HCT116 (cell line): Measurements from ENCODE around the gene RNF208. TPM values are rescaled to one million over a fixed set of nuclear protein-coding genes. Genes with fewer than 3 reads are reported as not detected.

Experiments used
- ATAC-seq: fragments of 200-7000 bp; cut with Tn5 transposase; 2 replicates; pipeline ENCODE4 v1.9.1; 2020; ENCODE audit warnings: mild to moderate bottlenecking, moderate library complexity
- BruUV-seq: library from RNA; stranded (reverse); fragments of 400-500 nt; replicated peaks from 2 replicates; lab custom pipeline; 2021; lab: Mats Ljungman, UMichigan
- CTCF ChIA-PET: fragments of 300-600 bp; sonication (Branson Sonifier 250); formaldehyde crosslinking; loops from one replicate; lab custom pipeline; 2021; ENCODE audit warnings: antibody characterized with exemption; lab: Charles Lee
- POLR2A ChIA-PET: fragments of 300-600, 350-600 bp; sonication (Branson Sonifier 250); formaldehyde crosslinking; loops from one replicate; lab custom pipeline; 2021; ENCODE audit warnings: antibody characterized with exemption; lab: Charles Lee
- RAD21 ChIA-PET, 2 experiments: fragments of 300-600 bp; sonication (Branson Sonifier 250); formaldehyde crosslinking; loops; one replicate each; lab custom pipeline; 2023; ENCODE audit warnings: low total read pairs in 2 of 2; ENCODE audit not compliant: uncharacterized antibody in 2 of 2, unreplicated experiment in 2 of 2, low non-redundant PET in 1 of 2; lab: Charles Lee
- DNase-seq: peaks from one replicate; pipeline ENCODE4 v3.0.0-alpha.2; 2010; ENCODE audit warnings: low read depth, low spot score
- H2AFZ ChIP-seq: fragments of 200-600 bp; shearing (Covaris generic), sonication (generic); 2 replicates; pipeline ENCODE4 v1.6.1; 2017; ENCODE audit warnings: low read depth, mixed run types, mixed read lengths, antibody characterized with exemption, low read length; ENCODE audit not compliant: poor library complexity, severe bottlenecking
- H3K27ac ChIP-seq: 2 replicates; pipeline ENCODE4 v1.5.1; 2012; ENCODE audit warnings: low read depth, low read length
- H3K27me3 ChIP-seq: fragments of 200-600 bp; sonication (generic); 2 replicates; pipeline ENCODE4 v1.6.1; 2016; ENCODE audit warnings: mixed run types, low read length, mixed read lengths; ENCODE audit not compliant: insufficient read depth
- H3K36me3 ChIP-seq, 2 experiments: fragments of 200-500 bp in 1 of 2; fragments of 200-600 bp in 1 of 2; sonication (Bioruptor generic) in 1 of 2; sonication (generic) in 1 of 2; 2 replicates each; pipeline versions ENCODE4 v1.5.1 to v1.6.1; 2014 to 2016; ENCODE audit warnings: low read length in 2 of 2, inconsistent platforms in 1 of 2, mixed read lengths in 1 of 2, mixed run types in 1 of 2; ENCODE audit not compliant: insufficient read depth in 2 of 2, control insufficient read depth in 1 of 2
- H3K4me1 ChIP-seq, 2 experiments: fragments of 200-600 bp in 1 of 2; sonication (generic) in 1 of 2; 2 replicates each; pipeline versions ENCODE4 v1.5.1 to v1.6.1; 2012 to 2017; ENCODE audit warnings: low read length in 2 of 2, inconsistent platforms in 1 of 2, mild to moderate bottlenecking in 1 of 2, mixed read lengths in 1 of 2, mixed run types in 1 of 2, moderate library complexity in 1 of 2; ENCODE audit not compliant: insufficient read depth in 2 of 2, control insufficient read depth in 1 of 2
- H3K4me2 ChIP-seq: fragments of 200-600 bp; sonication (generic); 2 replicates; pipeline ENCODE4 v1.6.1; 2017; ENCODE audit warnings: mixed run types, low read length, mixed read lengths
- H3K4me3 ChIP-seq, 2 experiments: fragments of 200-600 bp in 1 of 2; sonication (generic) in 1 of 2; replicated peaks in 1 of 2; 2 replicates each; pipeline ENCODE4 v1.5.1; 2011 to 2016; ENCODE audit warnings: low read length in 2 of 2, control low read depth in 1 of 2, low read depth in 1 of 2, mild to moderate bottlenecking in 1 of 2, mixed read lengths in 1 of 2, mixed run types in 1 of 2
- H3K79me2 ChIP-seq: fragments of 200-600 bp; sonication (generic); 2 replicates; pipeline ENCODE4 v1.6.1; 2017; ENCODE audit warnings: mild to moderate bottlenecking, mixed run types, low read length, moderate library complexity, mixed read lengths; ENCODE audit not compliant: insufficient read depth
- H3K9ac ChIP-seq: fragments of 200-600 bp; sonication (generic); 2 replicates; pipeline ENCODE4 v1.6.1; 2016; ENCODE audit warnings: low read length, mixed read lengths
- H3K9me2 ChIP-seq: fragments of 200-600 bp; sonication (generic), shearing (Covaris generic); 2 replicates; pipeline ENCODE4 v1.6.1; 2017; ENCODE audit warnings: mixed run types, mild to moderate bottlenecking, moderate library complexity; ENCODE audit not compliant: insufficient read depth
- H3K9me3 ChIP-seq, 2 experiments: fragments of 200-500 bp in 1 of 2; fragments of 200-600 bp in 1 of 2; sonication (Bioruptor generic) in 1 of 2; sonication (generic) in 1 of 2; 2 replicates each; pipeline ENCODE4 v1.6.1; 2014 to 2017; ENCODE audit warnings: low read length in 2 of 2, mixed read lengths in 2 of 2, inconsistent platforms in 1 of 2, low read depth in 1 of 2, mild to moderate bottlenecking in 1 of 2, mixed run types in 1 of 2, moderate library complexity in 1 of 2; ENCODE audit not compliant: control insufficient read depth in 1 of 2, insufficient read depth in 1 of 2
- H4K20me1 ChIP-seq: fragments of 200-600 bp; sonication (generic), shearing (Covaris generic); 2 replicates; pipeline ENCODE4 v1.6.1; 2017; ENCODE audit warnings: mixed run types, mild to moderate bottlenecking, moderate library complexity; ENCODE audit not compliant: insufficient read depth
- CEBPB ChIP-seq: IDR thresholded peaks from 2 replicates; pipeline ENCODE4 v1.6.1; 2012; ENCODE audit warnings: low read depth
- EGR1 ChIP-seq: IDR thresholded peaks from 2 replicates; pipeline ENCODE4 v1.6.1; 2012; ENCODE audit warnings: low read depth
- EZH2 ChIP-seq: fragments of 200-600 bp; sonication (generic); IDR thresholded peaks from 2 replicates; pipeline ENCODE4 v1.6.1; 2017; ENCODE audit warnings: antibody characterized with exemption, mixed run types
- EZH2phosphoT487 ChIP-seq: fragments of 200-600 bp; IDR thresholded peaks from 2 replicates; pipeline ENCODE4 v1.6.1; 2018; ENCODE audit warnings: antibody characterized with exemption, borderline replicate concordance
- POLR2AphosphoS5 ChIP-seq: IDR thresholded peaks from 2 replicates; pipeline ENCODE4 v1.6.1; 2011; ENCODE audit warnings: mild to moderate bottlenecking, low read depth, low read length, moderate library complexity
- RAD21 ChIP-seq: IDR thresholded peaks from 2 replicates; pipeline ENCODE4 v1.6.1; 2012; ENCODE audit warnings: low read depth, mild to moderate bottlenecking
- SIN3A ChIP-seq: IDR thresholded peaks from 2 replicates; pipeline ENCODE4 v1.6.1; 2012; ENCODE audit warnings: low read depth
- SRF ChIP-seq: IDR thresholded peaks from 2 replicates; pipeline ENCODE4 v1.6.1; 2012; ENCODE audit warnings: low read depth
- TCF7L2 ChIP-seq: IDR thresholded peaks from 2 replicates; pipeline ENCODE4 v1.7.0; 2011; ENCODE audit warnings: borderline replicate concordance, inconsistent platforms; ENCODE audit not compliant: insufficient read depth, insufficient read length; ENCODE audit errors: extremely low read depth
- intact Hi-C: fragments of 100-400 bp; cut with micrococcal nuclease; formaldehyde crosslinking; loops from 2 replicates; pipeline ENCODE4 v1.10.0; 2022
- total RNA-seq: library from RNA; stranded (reverse); gene quantifications from one replicate; pipeline ENCODE4 v1.2.1, GENCODE V29; 2021; ENCODE audit not compliant: unreplicated experiment
- TF ChIP-seq, protein P1 (sequence below): IDR thresholded peaks from 2 replicates; pipeline ENCODE4 v1.6.1; 2012; ENCODE audit warnings: low read depth

Gene RNF208
- total RNA-seq, 1 experiment from 2014 or later, result 26.1 TPM

DNA sequence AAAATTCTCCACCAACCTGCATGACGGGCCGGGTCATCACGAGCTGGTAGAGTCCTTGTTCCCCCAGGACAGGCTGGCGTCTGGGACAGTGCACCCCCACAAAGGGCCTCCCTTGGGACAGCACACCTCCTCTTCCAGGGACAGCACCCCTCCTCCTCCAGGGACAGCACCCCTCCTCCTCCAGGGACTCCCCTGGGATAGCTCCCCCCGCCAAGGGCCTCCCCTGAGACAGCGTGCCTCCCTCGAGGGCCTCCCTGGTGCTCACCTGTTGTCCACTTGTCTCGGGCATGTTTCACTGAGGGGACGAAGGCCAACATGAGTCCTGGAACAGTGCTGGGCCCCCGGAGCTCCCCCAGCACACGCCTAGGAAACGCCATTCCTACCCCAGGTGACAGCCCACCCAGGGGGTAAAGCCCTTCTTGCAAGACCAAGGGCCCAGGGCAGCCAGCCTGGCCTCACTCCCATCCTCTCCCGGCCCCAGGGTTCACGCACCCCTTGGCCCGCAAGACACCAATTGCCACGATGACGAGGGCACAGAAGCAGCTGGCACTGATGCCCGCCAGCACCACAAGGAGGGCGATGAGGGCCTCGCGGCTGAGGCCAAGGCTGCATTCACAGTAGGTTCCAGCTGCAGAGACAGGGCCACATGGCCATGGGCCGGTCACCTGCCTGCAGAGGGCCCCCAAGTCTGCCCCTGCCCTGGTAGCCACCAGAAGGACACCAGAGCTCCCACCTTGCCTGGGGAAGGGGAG lies 50.7 kb downstream of the RNF208 start:
- intact Hi-C loops, result no loop called here
- ChIA-PET POLR2A (no interaction called here), CTCF (no interaction called here), RAD21 (no interaction called here)
- H3K4me3 ChIP-seq, result no peak overlapping the region
- H3K9ac ChIP-seq, result no peak overlapping the region
- ATAC-seq (no peak), DNase-seq (no peak)
- no peaks in the 10 kb centered on the region for H3K27me3 ChIP-seq
- no peaks in the 10 kb centered on the region for H4K20me1 ChIP-seq
- no peaks in the 10 kb centered on the region for H3K9me2 ChIP-seq
- BruUV-seq, result no TSS peak
- H3K36me3 ChIP-seq, result no peaks in the 10 kb centered on the region
- H3K79me2 ChIP-seq, result no peaks in the 10 kb centered on the region
- TF ChIP-seq SRF, result no peak
- no peak for TF ChIP-seq CEBPB
- TF ChIP-seq TCF7L2, result no peak
- TF ChIP-seq POLR2AphosphoS5, result no peak
- TF ChIP-seq, protein P1, sequence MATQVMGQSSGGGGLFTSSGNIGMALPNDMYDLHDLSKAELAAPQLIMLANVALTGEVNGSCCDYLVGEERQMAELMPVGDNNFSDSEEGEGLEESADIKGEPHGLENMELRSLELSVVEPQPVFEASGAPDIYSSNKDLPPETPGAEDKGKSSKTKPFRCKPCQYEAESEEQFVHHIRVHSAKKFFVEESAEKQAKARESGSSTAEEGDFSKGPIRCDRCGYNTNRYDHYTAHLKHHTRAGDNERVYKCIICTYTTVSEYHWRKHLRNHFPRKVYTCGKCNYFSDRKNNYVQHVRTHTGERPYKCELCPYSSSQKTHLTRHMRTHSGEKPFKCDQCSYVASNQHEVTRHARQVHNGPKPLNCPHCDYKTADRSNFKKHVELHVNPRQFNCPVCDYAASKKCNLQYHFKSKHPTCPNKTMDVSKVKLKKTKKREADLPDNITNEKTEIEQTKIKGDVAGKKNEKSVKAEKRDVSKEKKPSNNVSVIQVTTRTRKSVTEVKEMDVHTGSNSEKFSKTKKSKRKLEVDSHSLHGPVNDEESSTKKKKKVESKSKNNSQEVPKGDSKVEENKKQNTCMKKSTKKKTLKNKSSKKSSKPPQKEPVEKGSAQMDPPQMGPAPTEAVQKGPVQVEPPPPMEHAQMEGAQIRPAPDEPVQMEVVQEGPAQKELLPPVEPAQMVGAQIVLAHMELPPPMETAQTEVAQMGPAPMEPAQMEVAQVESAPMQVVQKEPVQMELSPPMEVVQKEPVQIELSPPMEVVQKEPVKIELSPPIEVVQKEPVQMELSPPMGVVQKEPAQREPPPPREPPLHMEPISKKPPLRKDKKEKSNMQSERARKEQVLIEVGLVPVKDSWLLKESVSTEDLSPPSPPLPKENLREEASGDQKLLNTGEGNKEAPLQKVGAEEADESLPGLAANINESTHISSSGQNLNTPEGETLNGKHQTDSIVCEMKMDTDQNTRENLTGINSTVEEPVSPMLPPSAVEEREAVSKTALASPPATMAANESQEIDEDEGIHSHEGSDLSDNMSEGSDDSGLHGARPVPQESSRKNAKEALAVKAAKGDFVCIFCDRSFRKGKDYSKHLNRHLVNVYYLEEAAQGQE, result no peak
- no peak for TF ChIP-seq EGR1
- no peak for TF ChIP-seq SIN3A
- no peak for TF ChIP-seq EZH2phosphoT487
- TF ChIP-seq RAD21, result no peak
- no peak for TF ChIP-seq EZH2
- H3K9me3 ChIP-seq, result no peaks in the 10 kb centered on the region
- peaks cover 14 to 40% of the 10 kb centered on the region in 2 experiments for H3K4me1 ChIP-seq
- H3K4me2 ChIP-seq, result no peak overlapping the region
- H2AFZ ChIP-seq, result no peak overlapping the region
- no peak overlapping the region for H3K27ac ChIP-seq
